Measurements from ENCODE around the gene CDRT4.

Gene CDRT4

DNA sequence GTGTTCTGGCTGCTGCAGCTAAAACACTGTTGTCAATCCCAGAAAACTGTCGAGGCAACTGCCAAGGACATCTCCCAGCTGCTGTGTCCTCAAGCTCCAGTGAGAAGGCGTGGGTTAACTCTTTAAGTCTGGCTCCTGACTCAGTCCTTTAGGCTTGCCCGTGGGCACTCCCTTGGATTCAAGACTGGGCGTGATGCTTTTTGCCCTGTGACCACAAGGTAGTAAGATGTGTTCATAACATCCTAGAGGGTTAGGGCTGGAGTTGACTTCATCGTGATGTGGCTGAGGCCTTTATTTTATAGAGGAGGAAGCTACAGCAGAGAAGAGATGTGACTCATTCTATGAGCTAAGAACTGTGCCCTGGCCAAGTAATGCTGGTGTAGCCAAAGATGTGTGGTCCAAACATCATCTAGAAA, 75.1 kb downstream of the CDRT4 start:
- H3K27me3 ChIP-seq (ENCODE audit: control insufficient read depth, insufficient read depth, low read length) = no peaks in the 10 kb centered on the region
- 0 out of 2 replicates have a peak, but pooled peaks cover 2% of the 10 kb centered on the region for H3K9me3 ChIP-seq (ENCODE audit: control insufficient read depth, insufficient read depth, low read depth, low read length)
- H3K4me1 ChIP-seq (ENCODE audit: control insufficient read depth, insufficient read depth, low read length) = no peaks in the 10 kb centered on the region
- H3K9ac ChIP-seq (ENCODE audit: low read length) = no peak overlapping the region
- no peak overlapping the region for H3K4me3 ChIP-seq (ENCODE audit: low read depth, low read length)
- no peak overlapping the region for H3K27ac ChIP-seq (ENCODE audit: low read depth, low read length)
- no peaks in the 10 kb centered on the region for H3K36me3 ChIP-seq (ENCODE audit: control insufficient read depth, insufficient read depth, low read length)

- Histone ChIP-seq H3K4me3 (ENCODE audit: low read depth, low read length) (no peak overlapping the region), H3K4me1 (ENCODE audit: control insufficient read depth, insufficient read depth, low read length) (peaks cover 7% of the 10 kb centered on the region), H3K9ac (ENCODE audit: low read length) (no peak overlapping the region), H3K27ac (ENCODE audit: low read depth, low read length) (no peak overlapping the region), H3K36me3 (ENCODE audit: control insufficient read depth, insufficient read depth, low read length) (no peaks in the 10 kb centered on the region), H3K9me3 (ENCODE audit: control insufficient read depth, insufficient read depth, low read depth, low read length) (no peaks in the 10 kb centered on the region), H3K27me3 (ENCODE audit: control insufficient read depth, insufficient read depth, low read length) (no peaks in the 10 kb centered on the region)
Observed at GRCh38 chr17:15388356-15389041, 78.9 kb downstream of the CDRT4 start.

GRCh38 chr17:15386083-15386482, 81.3 kb downstream of the CDRT4 start:
- H3K4me1 ChIP-seq (ENCODE audit: control insufficient read depth, insufficient read depth, low read length) = peaks cover 7% of the 10 kb centered on the region
- H3K27ac ChIP-seq (ENCODE audit: low read depth, low read length) = no peak overlapping the region

More at GRCh38 chr17:15386083-15386482, 81.3 kb downstream of the CDRT4 start:
- H3K9me3 ChIP-seq (ENCODE audit: control insufficient read depth, insufficient read depth, low read depth, low read length) = no peaks in the 10 kb centered on the region
- no peak overlapping the region for H3K9ac ChIP-seq (ENCODE audit: low read length)
- H3K4me3 ChIP-seq (ENCODE audit: low read depth, low read length) = no peak overlapping the region
- no peaks in the 10 kb centered on the region for H3K36me3 ChIP-seq (ENCODE audit: control insufficient read depth, insufficient read depth, low read length)
- no peaks in the 10 kb centered on the region for H3K27me3 ChIP-seq (ENCODE audit: control insufficient read depth, insufficient read depth, low read length)
